Adrenal gland (tissue), 5 donors: Measurements from ENCODE around the gene NFIB.

Source experiments
- CTCF ChIP-seq, 6 experiments: fragments of 450-650 bp in 4 of 6; fragments of 200-600 bp in 2 of 6; sonication (generic) in 1 of 6; IDR thresholded peaks; 1 replicate in 5 of 6; 2 replicates in 1 of 6; pipeline versions ENCODE4 v1.5.1 to v1.8.0; 2016 to 2021; ENCODE audit warnings: antibody characterized with exemption in 6 of 6, mild to moderate bottlenecking in 2 of 6, moderate library complexity in 1 of 6
- POLR2A ChIP-seq, 2 donors: fragments of 450-650 bp; IDR thresholded peaks; one replicate each; pipeline ENCODE4 v1.6.1; 2017; ENCODE audit warnings: antibody characterized with exemption in 2 of 2, mild to moderate bottlenecking in 2 of 2, moderate library complexity in 1 of 2
- donor health status: DM: no; HTN: no; CAD: no.

- TF ChIP-seq CTCF (IDR thresholded peaks at IDR 0.05) (no peak), POLR2A (IDR thresholded peaks at IDR 0.05) (no peak)
These were observed 12.4 kb upstream of the NFIB start for GRCh38 chr9:14326264-14326826.
